WI38 (cell line): Measurements from ENCODE around the gene SRD5A1.

ENCODE experiments used
- H3K4me3 ChIP-seq: 2 replicates; pipeline ENCODE4 v1.5.1; 2011; ENCODE audit warnings: low read depth, mild to moderate bottlenecking, control low read depth, low read length
- CTCF ChIP-seq: IDR thresholded peaks from 2 replicates; pipeline ENCODE4 v1.5.1; 2012; ENCODE audit warnings: low read depth, mild to moderate bottlenecking, control low read depth, low read length

The SRD5A1 gene

GRCh38 chr5:6712142-6712576 lies 78.9 kb downstream of the SRD5A1 start:
- H3K4me3 ChIP-seq: peak overlapping the region; percentile 76
- no peak for TF ChIP-seq CTCF

- no peak for TF ChIP-seq CTCF
- H3K4me3 ChIP-seq: peak overlapping the region; percentile 76
These were observed 79.5 kb downstream of the SRD5A1 start for GRCh38 chr5:6712577-6713273.

- TF ChIP-seq CTCF: no peak
- peak within 1 kb of the TSS; percentile 78 for H3K4me3 ChIP-seq
These were observed 80.3 kb downstream of the SRD5A1 start, which contains the start of gene TENT4A for GRCh38 chr5:6713274-6714225. TSS of gene TENT4A (plus strand) at chr5:6713432. CDS start at chr5:6713984, 552 bp downstream.

GRCh38 chr5:6714226-6715041 lies 81.2 kb downstream of the SRD5A1 start:
- TF ChIP-seq CTCF: no peak

GRCh38 chr5:6715271-6715670 lies 82.0 kb downstream of the SRD5A1 start:
- peak overlapping the region; percentile 78 for H3K4me3 ChIP-seq
- TF ChIP-seq CTCF: no peak

More at GRCh38 chr5:6714226-6715041, 81.2 kb downstream of the SRD5A1 start:
- H3K4me3 ChIP-seq: peak overlapping the region; percentile 78

- TF ChIP-seq CTCF: no peak
- H3K4me3 ChIP-seq: peak overlapping the region; percentile 78
These were observed 82.8 kb downstream of the SRD5A1 start for GRCh38 chr5:6715758-6716628.
